PC-9 (cell line): ENCODE data around the gene GNAI1.

ENCODE experiments used
- CTCF ChIP-seq: fragments of 200-600 bp; sonication (generic); conservative IDR thresholded peaks from 2 replicates; pipeline ENCODE4 v1.6.1; 2017; ENCODE audit warnings: mixed run types, antibody characterized with exemption, mild to moderate bottlenecking, moderate library complexity
- EZH2 ChIP-seq: fragments of 200-600 bp; sonication (generic); IDR thresholded peaks from 2 replicates; pipeline ENCODE4 v1.8.0; 2017; ENCODE audit warnings: antibody characterized with exemption, low read depth

- TF ChIP-seq CTCF = no peak
- TF ChIP-seq EZH2 = no peak
Measured at GRCh38 chr7:80204454-80204853, 69.8 kb downstream of the GNAI1 start.
